Sigmoid colon (tissue), 7 donors: ENCODE measurements around the gene MAP1LC3A. TPM values are rescaled to one million over a fixed set of nuclear protein-coding genes. Genes with fewer than 3 reads are reported as not detected.
A peak's percentile ranks its signal among the peaks of the same experiment; 100 is the strongest.

Source experiments
- DNase-seq: peaks from one replicate; pipeline ENCODE4 v3.0.0-alpha.2; 2019
- H3K27ac ChIP-seq, 4 donors: fragments of 200-600 bp; sonication (generic); one replicate each; pipeline ENCODE4 v1.5.1; 2016 to 2019; ENCODE audit warnings: mild to moderate bottlenecking in 1 of 4
- H3K27me3 ChIP-seq, 3 donors: fragments of 200-600 bp; sonication (generic); one replicate each; pipeline ENCODE4 v1.5.1; 2019; ENCODE audit warnings: mild to moderate bottlenecking in 1 of 3
- H3K36me3 ChIP-seq, 4 donors: fragments of 200-600 bp; sonication (generic); one replicate each; pipeline ENCODE4 v1.5.1; 2016 to 2019
- H3K4me1 ChIP-seq, 4 donors: fragments of 200-600 bp; sonication (generic); one replicate each; pipeline ENCODE4 v1.5.1; 2017 to 2019
- H3K4me3 ChIP-seq, 4 donors: fragments of 200-600 bp; sonication (generic); one replicate each; pipeline ENCODE4 v1.5.1; 2017 to 2019; ENCODE audit warnings: mild to moderate bottlenecking in 2 of 4, moderate library complexity in 1 of 4
- H3K9me3 ChIP-seq, 4 donors: fragments of 200-600 bp in 3 of 4; sonication (generic) in 3 of 4; one replicate each; pipeline versions ENCODE4 v1.5.1 to v1.6.1; 2013 to 2019
- EP300 ChIP-seq, 4 donors: sonication (generic); formaldehyde crosslinking; IDR thresholded peaks; one replicate each; pipeline ENCODE4 v1.6.1; 2017; ENCODE audit warnings: antibody characterized with exemption in 4 of 4
- POLR2A ChIP-seq, 2 donors: fragments of 450-650 bp; IDR thresholded peaks; one replicate each; pipeline ENCODE4 v1.6.1; 2016; ENCODE audit warnings: antibody characterized with exemption in 2 of 2, mild to moderate bottlenecking in 2 of 2, moderate library complexity in 2 of 2
- POLR2AphosphoS5 ChIP-seq, 4 donors: sonication (generic); formaldehyde crosslinking; IDR thresholded peaks; one replicate each; pipeline ENCODE4 v1.6.1; 2017; ENCODE audit warnings: antibody characterized with exemption in 4 of 4
- WGBS, 2 donors: extraction: QIAGEN DNeasy Blood & Tissue Kit; methylation state at CpG; one replicate each; pipeline ENCODE4 v1.1.7; 2013; 5-methylcytosine and 5-hydroxymethylcytosine counted together
- intact Hi-C: fragments of 100-400 bp; cut with DNase I; formaldehyde crosslinking; loops from one replicate; pipeline ENCODE4 v1.15.1; 2023
- polyA plus RNA-seq, 3 donors: library from polyadenylated mRNA; stranded (reverse); fragments of 200-250 nt; gene quantifications; one replicate each; pipeline ENCODE4 v1.2.3, GENCODE V29; 2013
- total RNA-seq, 4 donors: library from RNA; depleted of rRNA; stranded (reverse); fragments of >200 nt; gene quantifications; one replicate each; pipeline ENCODE4 v1.1.0, GENCODE V29; 2016
- TF ChIP-seq, protein P1 (sequence below), 4 experiments: fragments of 450-650 bp in 3 of 4; fragments of 200-600 bp in 1 of 4; IDR thresholded peaks; one replicate each; pipeline ENCODE4 v1.5.1; 2016 to 2019; ENCODE audit warnings: antibody characterized with exemption in 4 of 4, mild to moderate bottlenecking in 3 of 4, moderate library complexity in 2 of 4
- donor health status: healthy with polysubstance abuse.
- donor health status: Bipolar disorder and iron deficiency.
- donor health status: healthy.

Gene MAP1LC3A
- total and polyA plus RNA-seq, 7 donors = 45.5 to 88.1 (median 51.0) TPM

DNA sequence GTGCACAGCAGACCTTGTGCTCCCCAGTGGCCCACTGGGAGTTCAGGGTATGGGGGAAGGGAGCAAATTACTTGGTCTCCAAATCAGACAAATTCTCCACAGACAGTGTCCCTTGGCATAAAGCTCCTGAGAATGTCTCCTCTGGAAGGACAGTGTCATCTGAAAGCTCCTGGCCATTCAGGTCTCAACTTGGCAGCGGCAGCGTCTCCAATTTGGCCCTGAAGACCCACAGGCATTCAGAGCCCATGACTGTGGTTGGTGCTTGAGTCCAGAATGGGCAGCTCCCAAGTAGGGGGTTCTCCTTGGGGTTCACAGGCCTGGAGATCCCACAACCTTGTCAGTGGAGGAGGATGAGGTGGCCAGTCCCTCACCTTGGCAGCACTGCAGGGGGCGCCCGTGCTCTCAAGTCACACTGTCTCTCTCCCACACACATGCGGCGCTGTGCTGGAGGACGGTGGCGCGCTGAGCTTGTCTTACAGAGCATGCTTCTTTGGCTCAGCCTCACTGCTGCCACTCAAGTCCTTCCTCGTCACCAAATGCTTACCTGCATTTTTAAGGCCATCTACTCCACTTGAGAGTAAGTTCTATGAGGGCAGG lies 21.6 kb upstream of the MAP1LC3A start:
- H3K4me3 ChIP-seq = no peak overlapping the region
- peak; percentile 68 for DNase-seq
- no peak overlapping the region for H3K27ac ChIP-seq
- TF ChIP-seq, protein P1, sequence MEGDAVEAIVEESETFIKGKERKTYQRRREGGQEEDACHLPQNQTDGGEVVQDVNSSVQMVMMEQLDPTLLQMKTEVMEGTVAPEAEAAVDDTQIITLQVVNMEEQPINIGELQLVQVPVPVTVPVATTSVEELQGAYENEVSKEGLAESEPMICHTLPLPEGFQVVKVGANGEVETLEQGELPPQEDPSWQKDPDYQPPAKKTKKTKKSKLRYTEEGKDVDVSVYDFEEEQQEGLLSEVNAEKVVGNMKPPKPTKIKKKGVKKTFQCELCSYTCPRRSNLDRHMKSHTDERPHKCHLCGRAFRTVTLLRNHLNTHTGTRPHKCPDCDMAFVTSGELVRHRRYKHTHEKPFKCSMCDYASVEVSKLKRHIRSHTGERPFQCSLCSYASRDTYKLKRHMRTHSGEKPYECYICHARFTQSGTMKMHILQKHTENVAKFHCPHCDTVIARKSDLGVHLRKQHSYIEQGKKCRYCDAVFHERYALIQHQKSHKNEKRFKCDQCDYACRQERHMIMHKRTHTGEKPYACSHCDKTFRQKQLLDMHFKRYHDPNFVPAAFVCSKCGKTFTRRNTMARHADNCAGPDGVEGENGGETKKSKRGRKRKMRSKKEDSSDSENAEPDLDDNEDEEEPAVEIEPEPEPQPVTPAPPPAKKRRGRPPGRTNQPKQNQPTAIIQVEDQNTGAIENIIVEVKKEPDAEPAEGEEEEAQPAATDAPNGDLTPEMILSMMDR (IDR thresholded peaks at IDR 0.05) = peak in 3 of 4 experiments; percentile 8 to 24 (median 16)
- TF ChIP-seq POLR2AphosphoS5 (IDR thresholded peaks at IDR 0.05) = no peak
- H3K9me3 ChIP-seq = no peaks in the 10 kb centered on the region
- 67 to 79% methylated on average over 10 of the region's 10 CpGs for WGBS, 2 donors
- H3K4me1 ChIP-seq = no peaks in the 10 kb centered on the region
- peaks cover 23 to 99% (median 65%) of the 10 kb centered on the region in 4 donors for H3K36me3 ChIP-seq
- no peaks in the 10 kb centered on the region for H3K27me3 ChIP-seq
- intact Hi-C loops = no loop called here

DNA sequence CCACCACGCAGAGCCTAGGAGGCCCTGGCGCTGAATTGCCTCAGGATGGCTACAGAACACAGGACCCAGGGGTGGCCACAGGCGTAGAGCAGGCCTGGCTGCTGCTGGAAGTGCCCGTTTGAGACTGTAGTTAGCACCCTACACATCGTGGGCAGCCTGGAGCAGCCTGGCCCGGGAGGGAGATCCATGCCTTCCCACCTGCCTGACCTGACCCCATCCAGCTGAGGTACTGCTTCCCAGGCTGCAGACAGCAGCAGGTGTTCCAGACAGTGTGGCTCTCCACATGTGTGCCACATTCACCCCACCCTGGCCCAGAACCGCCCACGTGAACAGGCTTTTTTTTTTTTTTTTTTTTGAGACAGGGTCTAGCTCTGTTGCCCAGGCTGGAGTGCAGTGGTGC lies 20.9 kb upstream of the MAP1LC3A start:
- H3K27ac ChIP-seq = no peak overlapping the region
- H3K4me3 ChIP-seq = no peak overlapping the region
- H3K36me3 ChIP-seq = peaks cover 23 to 99% (median 67%) of the 10 kb centered on the region in 4 donors
- WGBS, 2 donors = 82 to 88% methylated on average over 8 of the region's 8 CpGs
- H3K4me1 ChIP-seq = no peaks in the 10 kb centered on the region
- H3K9me3 ChIP-seq = no peaks in the 10 kb centered on the region
- no peaks in the 10 kb centered on the region for H3K27me3 ChIP-seq
- intact Hi-C loops = no loop called here
- DNase-seq = peak; percentile 54
- TF ChIP-seq POLR2A (IDR thresholded peaks at IDR 0.05) = no peak
- TF ChIP-seq, protein P1 (IDR thresholded peaks at IDR 0.05) = no peak
- no peak for TF ChIP-seq EP300 (IDR thresholded peaks at IDR 0.05)
- no peak for TF ChIP-seq POLR2AphosphoS5 (IDR thresholded peaks at IDR 0.05)

- Histone ChIP-seq H3K4me1 (no peaks in the 10 kb centered on the region), H3K9me3 (no peaks in the 10 kb centered on the region), H3K4me3 (no peak overlapping the region), H3K27ac (peak overlapping the region in 2 of 4 donors; percentile 14 to 19), H3K36me3 (peaks cover 21 to 89% (median 61%) of the 10 kb centered on the region in 4 donors), H3K27me3 (no peaks in the 10 kb centered on the region)
- intact Hi-C loops = no loop called here
- WGBS, 2 donors = 33 to 53% methylated on average over 5 of the region's 5 CpGs
- peak; percentile 75 for DNase-seq
- TF ChIP-seq, protein P1 (IDR thresholded peaks at IDR 0.05) = peak; percentile 39 to 73 (median 67)
- TF ChIP-seq POLR2AphosphoS5 (IDR thresholded peaks at IDR 0.05) = peak in 2 of 4 donors; percentile 5 to 17
- no peak for TF ChIP-seq POLR2A (IDR thresholded peaks at IDR 0.05)
- no peak for TF ChIP-seq EP300 (IDR thresholded peaks at IDR 0.05)
Measured at GRCh38 chr20:34538671-34539123, 19.8 kb upstream of the MAP1LC3A start.

- no peaks in the 10 kb centered on the region for H3K9me3 ChIP-seq
- no peak overlapping the region for H3K4me3 ChIP-seq
- intact Hi-C loops = loop anchor here (5.0 kb wide), 1 partner anchor 168 kb away; no protein-coding TSS in a partner anchor
- no peaks in the 10 kb centered on the region for H3K27me3 ChIP-seq
- no peak for DNase-seq
- peaks cover 0 to 7% (median 3%) of the 10 kb centered on the region in 4 donors for H3K4me1 ChIP-seq
- WGBS, 2 donors = 96% methylated on average over 8 of the region's 8 CpGs
- no peak overlapping the region for H3K27ac ChIP-seq
- TF ChIP-seq EP300 (IDR thresholded peaks at IDR 0.05) (no peak), POLR2AphosphoS5 (IDR thresholded peaks at IDR 0.05) (no peak)
- H3K36me3 ChIP-seq = peaks cover 19 to 79% (median 52%) of the 10 kb centered on the region in 4 donors
Measured at GRCh38 chr20:34539756-34540155, 18.8 kb upstream of the MAP1LC3A start.

- TF ChIP-seq EP300 (IDR thresholded peaks at IDR 0.05) (no peak), POLR2A (IDR thresholded peaks at IDR 0.05) (no peak), POLR2AphosphoS5 (IDR thresholded peaks at IDR 0.05) (no peak)
- TF ChIP-seq, protein P1 (IDR thresholded peaks at IDR 0.05) = no peak
- 93% methylated on average over 15 of the region's 15 CpGs for WGBS, 2 donors
- Histone ChIP-seq H3K9me3 (no peaks in the 10 kb centered on the region), H3K27me3 (no peaks in the 10 kb centered on the region), H3K27ac (no peak overlapping the region), H3K36me3 (peaks cover 13 to 69% (median 42%) of the 10 kb centered on the region in 4 donors), H3K4me3 (no peak overlapping the region), H3K4me1 (peaks cover 0 to 7% (median 3%) of the 10 kb centered on the region in 4 donors)
- intact Hi-C loops = loop anchor here (5.0 kb wide), 1 partner anchor 167 kb away; no protein-coding TSS in a partner anchor
- DNase-seq = no peak
Measured at GRCh38 chr20:34540596-34541263, 17.8 kb upstream of the MAP1LC3A start.
